GM18951 (cell line): ENCODE data around the gene HOXD11.

Experiments
- POLR2A ChIP-seq: IDR thresholded peaks from 4 replicates; pipeline ENCODE4 v1.6.1; 2011; ENCODE audit warnings: mild to moderate bottlenecking; ENCODE audit not compliant: insufficient read length, insufficient read depth; ENCODE audit errors: extremely low read depth
- in situ Hi-C: fragments of 300-500 bp; cut with MboI; formaldehyde crosslinking; loops from one replicate; pipeline ENCODE4 v1.12.0; 2022; ENCODE audit warnings: low sequenced_read_pairs, mixed read lengths, inconsistent platforms; ENCODE audit not compliant: unreplicated experiment

HOXD11 gene

GRCh38 chr2:176154576-176155252 is 47.6 kb downstream of the HOXD11 start:
- in situ Hi-C loops = no loop called here
- no peak for TF ChIP-seq POLR2A

- in situ Hi-C loops = no loop called here
- no peak for TF ChIP-seq POLR2A
Measured at GRCh38 chr2:176155356-176156044, 48.4 kb downstream of the HOXD11 start.

- no peak for TF ChIP-seq POLR2A
- in situ Hi-C loops = no loop called here
Measured at GRCh38 chr2:176156301-176156806, 49.3 kb downstream of the HOXD11 start.

- in situ Hi-C loops = no loop called here
Measured at GRCh38 chr2:176156807-176157498, 49.9 kb downstream of the HOXD11 start, which contains the start of gene HOXD3. HOXD3 (plus strand) TSS chr2:176157307; CDS start chr2:176169115, 11,808 bp downstream.

GRCh38 chr2:176157499-176158185 is 50.6 kb downstream of the HOXD11 start:
- in situ Hi-C loops = no loop called here

More at GRCh38 chr2:176156807-176157498, 49.9 kb downstream of the HOXD11 start, which contains the start of gene HOXD3:
- TF ChIP-seq POLR2A = no peak

GRCh38 chr2:176158186-176158591 is 51.1 kb downstream of the HOXD11 start:
- in situ Hi-C loops = no loop called here
- TF ChIP-seq POLR2A = no peak

More at GRCh38 chr2:176157499-176158185, 50.6 kb downstream of the HOXD11 start:
- no peak for TF ChIP-seq POLR2A

GRCh38 chr2:176158855-176159662 is 52.0 kb downstream of the HOXD11 start:
- in situ Hi-C loops = no loop called here
- no peak for TF ChIP-seq POLR2A
